AG08395 (cell line): ENCODE results near the gene FOXO1.

ENCODE experiments used
- DNase-seq: peaks from one replicate; pipeline ENCODE4 v3.0.0; 2012; ENCODE audit warnings: mixed read lengths, low spot score

FOXO1 gene

GRCh38 chr13:40635315-40635995 lies 31.0 kb downstream of the FOXO1 start:
- DNase-seq: no peak

- DNase-seq: no peak
These were observed 33.5 kb downstream of the FOXO1 start for GRCh38 chr13:40632915-40633314.

GRCh38 chr13:40631605-40632004 lies 34.8 kb downstream of the FOXO1 start:
- DNase-seq: no peak

GRCh38 chr13:40629678-40630384 lies 36.6 kb downstream of the FOXO1 start:
- DNase-seq: no peak

- DNase-seq: no peak
These were observed 39.5 kb downstream of the FOXO1 start for GRCh38 chr13:40626977-40627376.

- DNase-seq: no peak
These were observed 39.9 kb downstream of the FOXO1 start for GRCh38 chr13:40626561-40626960.

GRCh38 chr13:40624986-40625385 lies 41.5 kb downstream of the FOXO1 start:
- no peak for DNase-seq

- DNase-seq: peak; percentile 14
These were observed 42.1 kb downstream of the FOXO1 start for GRCh38 chr13:40624383-40624782.

- no peak for DNase-seq
These were observed 43.7 kb downstream of the FOXO1 start for GRCh38 chr13:40622761-40623160.

GRCh38 chr13:40622246-40622645 lies 44.2 kb downstream of the FOXO1 start:
- DNase-seq: no peak

GRCh38 chr13:40619479-40619814 lies 47.0 kb downstream of the FOXO1 start:
- DNase-seq: no peak

GRCh38 chr13:40618581-40619478 lies 47.6 kb downstream of the FOXO1 start:
- DNase-seq: no peak

- DNase-seq: no peak
These were observed 48.6 kb downstream of the FOXO1 start for GRCh38 chr13:40617801-40618356.

GRCh38 chr13:40615619-40616018 lies 50.8 kb downstream of the FOXO1 start:
- DNase-seq: no peak

GRCh38 chr13:40613914-40614313 lies 52.5 kb downstream of the FOXO1 start:
- DNase-seq: no peak

GRCh38 chr13:40613192-40613818 lies 53.1 kb downstream of the FOXO1 start:
- DNase-seq: no peak

GRCh38 chr13:40612041-40612440 lies 54.4 kb downstream of the FOXO1 start:
- DNase-seq: no peak

- no peak for DNase-seq
These were observed 54.8 kb downstream of the FOXO1 start for GRCh38 chr13:40611635-40612034.

GRCh38 chr13:40611004-40611403 lies 55.4 kb downstream of the FOXO1 start:
- DNase-seq: no peak

GRCh38 chr13:40609972-40610726 lies 56.3 kb downstream of the FOXO1 start:
- no peak for DNase-seq

- DNase-seq: no peak
These were observed 58.1 kb downstream of the FOXO1 start for GRCh38 chr13:40608308-40608707.
